ENCODE data around the gene FLT3.

FLT3 gene

DNA sequence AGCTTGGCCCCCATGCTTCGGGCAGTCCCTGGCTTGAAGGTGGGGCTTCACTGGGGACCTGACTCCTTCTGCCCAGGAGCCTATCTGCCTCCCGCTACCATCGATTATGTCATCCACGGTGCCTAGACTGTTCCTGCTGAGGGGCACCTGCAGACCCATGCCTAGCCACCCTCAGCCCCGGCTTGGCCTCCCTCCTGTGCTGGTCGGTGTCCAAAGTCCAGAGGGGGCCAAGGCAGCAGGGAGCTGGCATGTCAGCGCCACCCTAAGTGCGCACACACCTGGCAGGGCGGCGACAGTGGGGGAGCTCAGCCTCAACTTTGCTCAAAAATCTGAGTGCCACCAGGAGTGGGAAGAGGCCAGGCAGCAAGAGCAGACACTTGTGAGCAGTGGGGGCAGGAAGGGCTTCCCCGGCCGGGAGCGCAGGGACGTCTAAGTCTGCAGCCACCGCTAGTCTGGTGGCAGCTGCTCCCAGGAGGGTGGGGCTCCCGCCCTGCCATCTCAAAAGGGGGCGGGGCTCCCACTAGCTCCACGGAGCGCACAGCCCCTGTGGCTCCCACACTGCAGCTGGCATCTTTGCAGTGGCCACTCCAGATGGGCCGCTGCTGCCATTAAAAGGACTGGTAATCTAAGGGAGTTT, 98.4 kb downstream of the FLT3 start:
- no peak for DNase-seq (ENCODE audit: low read depth)

DNA sequence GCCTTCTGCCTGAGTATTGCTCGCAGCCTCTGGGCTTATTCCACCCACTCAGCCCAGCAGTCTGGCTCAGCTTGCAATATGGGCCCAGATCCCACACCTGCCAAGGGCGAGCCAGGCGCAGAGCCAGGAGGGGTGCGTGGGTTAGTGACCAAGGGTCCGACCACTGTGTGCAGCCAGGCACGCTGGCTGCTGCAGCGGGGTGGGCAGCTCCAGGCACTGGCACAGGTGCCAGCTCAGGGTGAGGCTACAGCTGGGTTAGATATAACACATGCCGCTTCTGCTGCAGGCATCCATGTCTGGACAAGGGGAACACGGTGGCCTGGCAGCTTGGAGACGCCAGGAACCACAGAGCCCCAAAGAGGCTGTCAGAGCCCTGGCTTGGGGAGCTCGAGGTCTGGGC, 99.3 kb downstream of the FLT3 start:
- DNase-seq (ENCODE audit: low read depth) = no peak

DNA sequence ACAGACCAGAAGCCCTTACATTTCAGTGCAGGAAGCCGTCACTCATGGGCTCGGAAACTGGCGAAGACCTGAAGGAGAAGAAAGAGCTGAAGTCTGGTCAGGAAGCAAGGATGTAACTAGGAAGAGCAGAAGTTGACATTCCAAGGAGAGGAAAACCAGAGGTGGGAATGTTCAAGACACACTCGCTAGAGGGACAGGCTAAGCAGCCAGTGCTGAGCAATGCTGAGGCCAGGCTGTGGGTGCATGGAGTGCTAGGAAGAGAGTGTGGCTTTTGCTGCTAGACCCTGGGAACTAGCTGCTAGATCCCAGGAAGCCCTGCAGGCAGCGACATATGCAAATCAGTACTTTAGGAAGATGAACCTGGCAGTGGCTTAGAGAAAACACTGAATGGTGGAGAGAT, 99.8 kb downstream of the FLT3 start:
- DNase-seq (ENCODE audit: low read depth) = no peak

DNA sequence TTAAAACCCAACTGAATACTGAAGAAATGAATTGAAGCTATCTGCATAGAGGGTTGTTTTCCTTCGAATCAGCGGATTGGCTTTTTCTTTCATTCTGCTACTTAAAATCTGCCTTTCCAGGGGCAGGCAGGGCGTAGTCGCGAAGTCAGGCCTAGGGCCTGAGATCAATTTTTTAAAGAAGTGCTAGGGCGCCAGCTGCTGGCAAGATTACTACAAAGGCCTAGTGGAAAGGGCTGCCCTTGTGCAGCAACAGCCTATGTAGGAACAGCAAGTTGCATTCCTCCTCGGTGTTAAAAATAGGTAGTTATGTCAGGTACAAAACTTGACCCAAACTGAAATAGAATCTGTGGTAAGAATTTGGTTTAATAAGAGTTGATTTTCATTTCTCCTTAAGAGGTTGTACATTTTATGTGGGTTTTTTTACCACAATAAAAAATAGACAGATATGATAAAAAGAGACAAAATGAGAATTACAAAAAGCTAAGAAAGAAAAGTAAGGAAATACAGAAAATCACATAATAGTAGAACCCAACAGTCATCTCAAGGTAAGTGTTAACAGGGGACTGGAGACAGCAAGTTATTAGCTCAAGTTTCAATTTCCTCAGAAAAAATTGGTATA, 102.4 kb downstream of the FLT3 start:
- peak; percentile 28 for DNase-seq (ENCODE audit: low read depth)

DNA sequence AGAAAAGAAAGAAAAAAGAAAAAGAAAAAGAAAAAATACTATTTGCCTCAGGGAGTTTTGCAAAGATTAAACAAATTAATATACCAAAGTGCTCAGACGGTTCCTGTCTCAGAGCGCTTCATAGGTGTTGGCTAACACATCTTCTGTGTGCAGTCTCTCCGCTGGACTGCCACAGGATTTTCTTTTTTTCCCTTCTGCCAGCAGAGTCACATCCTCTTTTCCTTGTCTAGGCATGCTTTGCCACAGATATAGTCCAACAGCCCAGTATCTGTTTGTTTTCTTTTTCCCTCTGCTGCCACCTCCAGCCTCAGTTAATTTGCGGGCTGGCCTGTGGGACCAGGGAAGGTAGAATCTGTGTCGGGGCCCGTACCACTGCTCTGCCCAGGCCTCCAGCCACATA, 108.5 kb downstream of the FLT3 start:
- no peak for DNase-seq (ENCODE audit: low read depth)

DNA sequence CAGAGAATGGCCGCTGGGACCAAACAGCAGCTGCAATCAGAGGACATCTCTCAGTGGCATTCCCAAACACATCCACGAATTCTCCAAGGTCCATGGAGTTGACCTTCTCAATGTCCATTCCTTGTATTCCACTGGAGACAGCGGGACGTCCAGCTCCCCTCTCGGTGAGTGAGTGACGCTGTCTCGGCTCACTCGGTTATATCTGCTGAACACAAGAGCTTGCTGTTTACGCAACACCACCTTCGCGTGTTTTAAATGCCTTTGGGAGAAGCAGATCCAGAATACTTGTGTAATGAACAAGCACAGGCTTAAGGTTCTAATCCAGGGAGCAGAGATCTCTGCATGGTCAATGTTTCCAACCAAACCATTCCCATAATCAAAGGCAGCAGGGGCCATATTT, 111.9 kb downstream of the FLT3 start, which contains the start of gene URAD:
Gene URAD (minus strand): TSS at position 174 of the 400 bp plus-strand sequence. CDS start 56 bp downstream, at position 118.
- DNase-seq (ENCODE audit: low read depth) = no peak

DNA sequence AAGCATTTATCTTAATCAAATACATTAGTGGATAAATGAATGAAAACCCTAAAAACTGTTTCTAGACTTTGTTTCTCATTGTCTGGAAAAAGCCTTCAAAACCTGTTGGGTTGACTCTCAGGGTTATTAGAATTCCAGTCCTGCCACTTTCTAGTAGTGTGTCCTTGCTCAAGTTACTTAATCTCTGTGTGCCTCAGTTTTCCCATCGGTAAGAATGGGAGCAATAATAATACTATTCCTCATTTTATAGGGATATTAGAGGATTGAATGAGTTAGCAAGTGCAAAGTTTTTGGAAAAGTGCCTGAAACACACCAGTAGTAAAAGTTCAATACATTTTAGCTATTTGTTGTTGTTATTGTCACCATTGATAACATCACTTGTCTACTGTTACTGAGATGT, 114.8 kb downstream of the FLT3 start:
- no peak for DNase-seq (ENCODE audit: low read depth)

DNA sequence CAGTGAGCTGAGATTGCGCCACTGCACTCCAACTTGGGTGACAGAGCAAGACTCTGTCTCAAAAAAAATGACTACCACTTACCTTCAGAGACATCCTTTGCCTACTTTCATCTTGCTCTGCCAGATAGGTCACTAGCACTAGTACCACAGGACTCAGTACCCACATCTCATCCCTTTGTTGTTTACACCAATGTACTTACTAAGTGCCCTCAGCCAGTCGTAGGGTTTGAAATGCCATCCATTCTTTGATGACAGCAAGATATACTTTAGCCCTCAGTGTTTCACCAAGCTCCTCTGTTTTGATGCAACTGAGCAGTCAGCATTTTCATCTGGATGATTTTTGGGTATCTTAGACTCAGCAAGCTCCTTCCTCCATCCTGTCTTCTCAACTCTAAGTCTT, 118.0 kb downstream of the FLT3 start:
- DNase-seq (ENCODE audit: low read depth) = no peak

DNA sequence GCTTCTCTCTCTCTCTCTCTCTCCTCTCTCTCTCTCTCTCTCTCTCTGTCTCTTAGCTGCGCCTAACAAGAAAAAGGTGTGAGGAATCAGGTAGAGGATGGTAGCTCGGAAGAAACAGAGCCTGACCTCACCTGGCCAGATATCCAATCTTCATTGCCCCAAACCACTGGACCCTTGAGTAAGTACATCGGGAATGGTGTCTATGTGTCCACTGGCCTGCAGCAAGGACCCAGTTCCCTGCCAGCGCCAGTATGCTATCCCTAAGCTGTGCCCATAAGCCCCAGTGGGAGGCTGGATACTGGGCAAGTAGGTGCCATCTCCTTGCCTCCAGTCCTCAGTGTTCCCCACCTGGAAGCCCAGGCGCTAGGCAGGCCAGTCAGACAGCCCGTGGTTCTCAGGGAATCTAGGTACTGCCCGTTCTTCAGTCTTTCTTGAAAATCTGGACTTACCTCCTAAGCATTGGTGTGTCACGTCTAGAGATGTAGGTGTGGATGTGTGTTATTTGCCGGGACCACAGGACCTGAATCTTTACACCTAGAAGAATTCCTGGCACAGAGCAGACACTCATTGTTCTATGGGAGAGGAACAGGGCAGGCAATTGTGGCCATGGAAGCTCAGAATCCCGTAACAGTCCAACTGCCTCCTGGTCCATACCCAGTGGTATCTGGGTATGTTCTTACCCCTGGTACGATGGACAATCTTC, 119.2 kb downstream of the FLT3 start:
- no peak for DNase-seq (ENCODE audit: low read depth)

DNA sequence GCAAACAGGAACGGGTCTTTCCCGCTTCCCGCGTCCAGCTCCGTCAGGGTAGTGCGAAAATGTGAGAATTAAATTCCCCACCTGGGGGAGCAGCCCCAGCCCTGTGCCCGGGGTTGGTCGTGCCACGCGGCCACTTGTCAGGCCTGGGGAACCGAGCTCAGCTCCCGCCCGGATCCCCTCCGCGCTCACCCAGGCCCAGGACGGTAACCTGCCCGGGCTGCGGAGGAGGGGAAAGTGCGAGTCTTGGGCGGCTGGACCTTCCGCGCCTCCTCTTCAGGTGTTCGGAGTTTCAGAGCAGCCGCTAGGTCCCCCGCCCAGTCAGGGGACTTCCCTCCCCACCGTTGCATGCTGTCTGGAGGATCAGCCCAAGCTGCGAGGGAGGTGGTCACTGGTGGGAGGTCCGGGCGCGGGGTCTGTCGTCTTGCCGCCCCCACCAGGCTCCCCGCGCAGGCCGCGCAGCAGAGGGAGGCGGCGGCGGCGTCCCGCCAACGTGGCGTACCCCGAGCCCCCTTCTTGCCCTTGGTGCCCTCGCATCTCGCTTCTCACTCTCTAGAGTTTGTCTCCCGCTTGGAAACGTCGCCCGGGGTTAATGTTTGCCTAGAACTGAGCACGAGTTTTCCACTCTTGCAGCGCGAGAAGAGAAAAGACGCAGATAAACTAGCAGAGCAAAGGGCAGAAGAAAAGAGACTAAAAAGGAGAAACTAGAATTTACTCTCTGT, 119.9 kb downstream of the FLT3 start:
- DNase-seq (ENCODE audit: low read depth) = no peak

DNA sequence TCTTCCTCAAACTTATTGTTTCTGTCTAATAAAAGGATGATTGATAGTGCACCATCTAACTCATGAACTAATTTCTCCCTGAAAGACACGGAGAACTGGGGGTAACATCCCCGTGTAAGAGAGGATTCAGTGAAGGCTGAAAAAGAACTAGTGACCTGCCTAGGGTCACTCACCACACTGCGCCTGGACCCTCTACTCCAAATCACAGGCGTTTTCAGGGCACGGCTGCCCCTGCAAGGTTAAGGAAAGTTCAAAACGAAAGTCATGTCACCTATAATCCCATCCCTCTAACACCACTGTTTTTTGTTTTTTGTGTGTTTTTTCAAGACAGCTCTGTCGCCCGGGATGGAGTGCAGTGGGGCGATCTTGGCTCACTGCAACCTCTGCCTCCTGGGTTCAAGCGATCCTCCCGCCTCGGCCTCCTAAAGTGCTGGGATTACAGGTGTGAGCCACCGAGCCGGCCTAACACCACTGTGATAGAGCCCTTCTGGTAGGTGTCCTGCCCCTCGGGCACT, 120.6 kb downstream of the FLT3 start:
- DNase-seq (ENCODE audit: low read depth) = no peak

DNA sequence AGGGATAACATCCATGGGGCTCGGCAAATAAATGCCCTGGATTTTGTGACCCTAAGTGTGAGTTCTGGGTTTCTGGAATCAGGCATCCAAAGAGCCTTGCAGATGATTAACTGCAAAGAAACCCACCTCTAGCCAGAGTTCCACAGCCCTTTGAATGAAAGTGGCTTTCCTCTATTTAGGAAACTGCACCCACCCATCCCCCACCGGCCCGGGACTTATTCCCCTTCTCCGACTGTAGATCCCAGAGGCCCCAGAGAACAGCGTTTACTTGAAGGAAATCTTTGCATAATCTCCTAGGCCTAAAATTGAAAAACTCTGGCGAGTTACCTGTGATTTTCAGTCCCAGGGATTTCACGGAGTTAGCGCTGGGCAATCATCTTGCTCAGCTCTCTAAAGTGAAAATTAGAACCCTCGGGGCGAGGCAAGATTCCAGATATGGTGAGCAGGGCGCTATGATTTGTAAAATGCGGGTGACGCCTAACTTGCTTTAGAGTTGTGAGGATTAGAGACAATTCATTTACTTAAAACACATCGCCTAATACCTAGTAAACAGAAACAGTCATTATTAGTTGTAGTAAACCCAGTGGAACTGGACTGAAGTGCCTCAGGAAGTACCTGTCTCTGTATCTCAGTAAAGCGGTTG, 121.3 kb downstream of the FLT3 start:
- no peak for DNase-seq (ENCODE audit: low read depth)

DNA sequence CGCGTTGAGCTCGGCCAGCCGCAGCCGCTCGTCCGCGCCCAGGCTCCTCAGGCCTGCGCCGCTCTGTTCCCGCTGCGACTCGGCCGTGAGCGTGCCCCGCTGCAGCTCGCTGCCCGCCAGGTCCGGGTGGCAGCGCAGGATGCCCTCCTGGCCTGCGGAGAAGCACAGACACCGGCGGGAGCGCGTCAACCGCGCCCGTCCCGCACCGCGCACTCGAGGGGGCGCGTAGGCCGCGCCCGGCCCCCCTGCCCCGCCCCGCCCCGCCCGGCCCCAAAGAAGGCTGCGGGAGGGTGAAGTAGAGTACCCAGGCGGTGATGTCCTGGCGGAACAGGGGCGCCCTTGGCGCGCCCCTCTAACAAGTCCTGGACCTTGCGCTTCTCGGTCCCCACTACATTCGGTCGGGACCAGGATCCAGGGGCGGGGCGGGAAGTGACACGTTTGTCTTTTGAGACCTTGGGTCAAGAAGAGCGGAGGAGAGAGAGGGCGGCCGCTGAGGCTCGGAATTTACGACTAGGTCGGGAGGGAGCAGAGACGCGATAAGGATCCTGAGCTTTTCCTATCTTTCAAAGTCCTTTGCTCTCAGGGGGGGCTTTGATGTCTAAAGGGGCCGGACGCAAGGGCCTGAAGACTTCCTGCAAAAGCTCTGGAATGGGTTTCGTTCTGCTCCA, 121.9 kb downstream of the FLT3 start:
- DNase-seq (ENCODE audit: low read depth) = no peak

DNA sequence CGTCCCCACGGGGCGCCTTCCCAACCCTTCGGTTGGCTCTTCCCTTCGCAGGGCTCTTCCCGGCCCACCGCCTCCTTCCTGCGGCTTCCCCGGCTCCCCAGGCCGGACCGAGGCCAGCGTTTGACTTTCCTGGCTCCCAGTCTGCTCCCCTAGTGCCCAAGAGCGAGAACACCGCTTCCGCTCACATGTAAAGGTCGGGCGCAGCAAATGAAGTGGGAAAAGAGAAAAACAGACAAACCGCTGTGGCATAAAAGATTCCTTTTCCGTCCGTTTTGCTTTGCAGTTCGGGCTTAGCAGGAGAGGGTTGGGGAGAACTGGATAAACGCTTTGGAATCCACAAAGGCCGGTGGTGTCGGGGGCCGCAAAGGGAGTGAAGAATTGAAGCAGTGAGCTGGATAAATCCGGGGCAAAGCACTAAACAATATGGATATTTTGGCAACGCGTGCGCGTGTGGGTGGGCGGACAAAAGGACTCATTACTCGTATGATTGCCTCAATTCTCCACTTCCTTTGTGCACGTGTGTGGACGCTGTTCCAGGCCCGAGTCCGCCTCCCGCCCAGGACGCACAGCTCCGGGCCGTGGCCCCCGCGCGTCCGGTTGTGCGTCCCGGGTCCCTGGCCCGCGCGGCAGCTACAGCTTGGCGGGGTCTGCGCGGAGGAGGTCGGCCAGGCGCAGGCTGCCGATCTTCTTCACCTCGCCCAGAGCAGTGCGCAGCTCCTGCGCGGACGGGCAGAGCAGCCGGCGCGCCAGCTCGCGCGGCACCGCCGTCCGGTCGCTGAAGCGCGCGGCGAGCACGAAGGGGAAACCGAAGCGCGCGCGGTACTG, 122.7 kb downstream of the FLT3 start:
- no peak for DNase-seq (ENCODE audit: low read depth)

DNA sequence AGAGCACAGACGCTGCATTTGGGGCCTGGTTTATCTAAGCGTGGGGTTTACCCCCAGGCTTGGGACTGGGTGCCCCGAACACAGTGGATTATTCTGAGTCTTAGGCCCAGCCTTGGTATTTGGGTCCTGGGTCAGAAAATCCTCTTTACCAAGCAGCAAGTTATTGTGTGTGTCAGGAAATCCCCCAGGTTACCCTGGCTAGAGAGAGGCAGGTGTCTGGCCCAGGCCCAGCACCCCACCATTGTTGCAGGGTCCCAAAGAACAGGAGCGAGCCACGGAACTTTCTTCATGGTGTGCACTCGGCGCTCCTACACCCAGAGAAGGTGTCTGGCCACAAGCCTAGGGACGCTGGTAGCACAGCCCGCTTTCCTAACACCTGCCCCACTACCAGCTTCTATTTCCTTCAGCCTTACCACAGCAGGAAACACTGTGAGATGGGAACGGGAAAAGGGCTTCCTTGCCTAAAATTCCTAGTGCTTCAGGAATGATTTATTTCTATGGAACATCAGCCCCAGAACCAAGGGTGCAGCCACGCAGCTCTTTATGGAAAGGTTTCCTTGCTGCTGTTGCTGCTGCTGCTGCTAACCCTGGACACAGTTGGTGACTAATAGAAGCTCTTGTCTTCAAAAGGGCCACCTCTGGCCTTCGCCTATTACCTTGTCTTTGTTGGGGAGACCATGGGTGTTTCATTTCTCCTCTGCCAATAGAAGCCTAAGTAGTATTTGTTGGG, 123.8 kb downstream of the FLT3 start:
- DNase-seq (ENCODE audit: low read depth) = no peak

DNA sequence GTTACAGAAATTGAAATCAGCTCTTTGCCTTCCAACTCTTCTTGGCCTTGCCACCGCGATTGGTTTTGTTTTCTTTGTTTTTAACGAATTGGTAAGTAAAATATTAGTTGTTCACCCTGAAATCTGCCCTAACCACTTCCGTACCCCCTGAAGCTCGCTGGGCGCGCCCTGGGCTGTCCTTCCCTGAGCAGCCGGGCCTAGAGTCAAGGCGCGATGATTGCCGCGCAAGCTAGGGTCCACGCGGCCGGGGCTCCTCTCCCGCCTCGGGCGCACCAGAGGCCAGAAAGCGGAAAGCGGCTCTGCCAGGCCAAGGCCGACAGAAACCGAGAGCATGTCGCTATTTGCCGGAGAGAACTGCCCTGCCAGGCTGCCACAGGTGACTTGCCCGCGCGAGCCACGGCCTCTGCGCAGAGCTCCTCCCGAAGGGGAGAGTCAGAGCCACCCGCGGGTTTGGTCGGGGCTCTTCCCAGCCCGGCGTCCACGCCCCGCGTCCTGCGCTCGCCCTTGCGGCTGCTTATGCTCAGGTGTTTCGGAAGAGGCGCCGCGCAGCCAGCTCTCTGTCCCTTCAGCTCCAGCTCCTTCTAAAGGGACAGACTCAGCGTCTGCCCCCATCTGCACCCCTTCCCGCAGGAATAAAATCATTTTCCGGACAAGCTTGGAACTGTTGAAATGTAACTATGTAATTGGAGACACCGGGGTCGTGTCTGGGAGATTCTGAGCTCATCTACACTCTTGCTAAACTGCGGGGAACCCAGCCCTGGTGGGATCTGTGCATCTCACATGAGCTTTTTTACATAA, 124.6 kb downstream of the FLT3 start:
- no peak for DNase-seq (ENCODE audit: low read depth)

DNA sequence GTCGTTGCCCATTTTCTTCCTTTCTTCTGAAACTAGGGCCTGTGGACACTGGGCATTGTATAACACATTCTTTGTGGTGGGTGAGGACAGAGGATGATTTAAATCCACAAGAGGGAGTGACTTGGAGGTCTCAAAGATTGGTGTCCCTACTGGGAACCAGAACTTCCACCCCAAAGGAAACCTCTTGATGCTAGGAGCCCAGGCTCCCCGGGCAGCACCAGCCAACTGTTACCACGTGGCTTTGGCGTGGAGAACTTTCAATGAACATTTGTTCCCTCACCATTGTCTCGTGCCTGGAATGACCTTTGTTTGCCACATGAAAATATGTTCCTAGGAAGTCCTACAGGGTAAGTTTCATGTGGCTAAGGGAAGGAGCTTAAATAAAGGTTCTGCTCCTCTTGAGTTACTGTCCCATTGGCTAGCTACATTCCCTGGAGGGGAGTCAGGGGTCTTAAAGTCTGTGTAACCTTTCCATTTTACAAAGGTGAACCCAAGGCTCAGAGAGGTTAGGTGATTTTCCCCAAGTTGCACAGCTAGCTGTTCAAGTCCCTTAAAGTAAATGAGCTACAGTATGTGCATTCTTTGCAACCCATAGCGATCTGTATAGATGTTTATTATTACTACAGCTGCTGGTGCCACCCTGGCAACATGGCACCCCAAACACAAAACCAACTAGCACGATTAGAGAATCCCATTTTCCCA, 126.3 kb downstream of the FLT3 start:
- DNase-seq (ENCODE audit: low read depth) = no peak

DNA sequence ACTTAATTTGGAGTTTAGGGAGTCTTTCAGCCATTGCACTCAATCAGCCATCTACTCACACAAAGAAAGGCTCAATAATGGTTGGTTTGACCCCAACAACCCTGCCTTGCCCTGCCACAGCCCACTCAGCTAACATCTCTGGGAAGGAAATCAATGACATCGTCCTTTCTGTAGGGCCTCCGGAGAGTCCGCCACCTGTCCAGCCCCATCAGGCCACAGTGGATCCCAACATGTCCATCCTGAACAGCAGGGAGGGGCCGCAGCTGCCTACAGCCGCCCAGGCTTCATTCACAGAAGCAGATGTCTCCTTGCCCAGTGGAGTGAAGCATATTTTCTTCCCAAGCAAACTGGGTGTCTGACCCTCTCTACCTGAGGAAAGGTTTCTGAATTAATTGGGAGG, 127.1 kb downstream of the FLT3 start:
- DNase-seq (ENCODE audit: low read depth) = no peak

DNA sequence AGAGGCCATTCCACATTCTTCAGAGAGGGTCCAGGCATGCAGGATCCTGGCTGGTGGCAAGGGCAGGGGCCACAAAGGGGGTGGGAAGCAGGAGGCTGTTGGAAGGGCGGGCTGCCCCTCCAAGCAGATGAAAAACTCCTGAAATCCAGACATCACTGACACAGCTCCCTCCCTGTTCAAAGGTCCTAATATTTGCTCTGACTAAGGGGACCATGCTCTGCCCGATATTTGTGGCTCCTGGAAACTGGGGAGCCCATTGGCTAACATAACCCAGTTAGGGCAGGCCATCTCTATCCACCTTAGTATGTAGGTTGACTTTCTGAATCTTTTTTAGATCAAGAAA, 127.9 kb downstream of the FLT3 start:
- DNase-seq (ENCODE audit: low read depth) = no peak

Data from fibroblast of gingiva (primary cell).